GM12873 (cell line): ENCODE measurements around the gene DHRS9.

ENCODE experiments used
- CTCF ChIP-seq: IDR thresholded peaks from 2 replicates; pipeline ENCODE4 v1.5.1; 2012; ENCODE audit warnings: low read depth, mild to moderate bottlenecking, moderate library complexity, low read length, control low read depth; ENCODE audit not compliant: insufficient read depth; ENCODE audit errors: missing control alignments

DHRS9 gene

DNA sequence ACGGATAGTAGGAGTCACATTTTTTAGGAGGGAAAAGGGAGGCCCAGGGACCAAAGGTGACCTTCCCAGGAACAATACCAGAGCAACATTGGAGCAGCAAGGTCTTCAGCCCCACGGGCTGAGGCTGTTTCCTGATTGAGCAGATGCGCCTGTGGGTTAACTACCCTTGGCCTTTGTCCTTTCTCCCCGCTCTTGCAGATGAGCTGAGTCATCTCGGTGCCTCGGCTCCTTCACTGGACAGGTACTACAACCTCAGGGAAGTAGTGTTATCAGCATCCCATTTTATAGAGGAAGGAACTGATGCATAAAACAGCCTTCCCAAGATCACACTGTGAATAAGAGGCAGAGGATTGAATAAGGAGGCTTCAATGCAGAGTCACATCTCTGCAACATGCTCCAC, 43.5 kb downstream of the DHRS9 start:
- no peak for TF ChIP-seq CTCF

- TF ChIP-seq CTCF, result no peak
Observed at GRCh38 chr2:169114056-169114455, 44.7 kb downstream of the DHRS9 start.

DNA sequence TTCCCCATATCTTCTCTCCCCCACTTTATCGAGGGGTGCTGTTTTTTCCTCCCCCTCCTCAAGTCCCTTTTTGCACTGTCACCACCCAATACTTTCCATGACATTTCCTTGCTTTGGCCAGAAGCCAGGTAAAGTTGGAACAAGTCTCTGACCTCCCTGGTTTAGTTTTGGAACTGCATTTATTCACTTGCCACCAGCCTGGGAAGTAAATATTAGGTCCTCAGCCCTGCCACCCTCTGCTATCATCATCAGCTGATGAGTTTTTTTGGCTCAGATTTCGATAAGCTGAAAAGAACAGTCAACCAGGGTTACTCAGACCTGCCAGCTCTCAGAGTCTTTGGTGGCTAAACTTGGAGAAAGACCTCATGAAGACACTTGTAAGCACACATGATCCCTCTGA, 47.0 kb downstream of the DHRS9 start:
- TF ChIP-seq CTCF, result no peak

GRCh38 chr2:169116993-169117392, 47.6 kb downstream of the DHRS9 start:
- TF ChIP-seq CTCF, result no peak

GRCh38 chr2:169118060-169118459, 48.7 kb downstream of the DHRS9 start:
- no peak for TF ChIP-seq CTCF

- no peak for TF ChIP-seq CTCF
Observed at GRCh38 chr2:169119123-169119760, 49.9 kb downstream of the DHRS9 start.

DNA sequence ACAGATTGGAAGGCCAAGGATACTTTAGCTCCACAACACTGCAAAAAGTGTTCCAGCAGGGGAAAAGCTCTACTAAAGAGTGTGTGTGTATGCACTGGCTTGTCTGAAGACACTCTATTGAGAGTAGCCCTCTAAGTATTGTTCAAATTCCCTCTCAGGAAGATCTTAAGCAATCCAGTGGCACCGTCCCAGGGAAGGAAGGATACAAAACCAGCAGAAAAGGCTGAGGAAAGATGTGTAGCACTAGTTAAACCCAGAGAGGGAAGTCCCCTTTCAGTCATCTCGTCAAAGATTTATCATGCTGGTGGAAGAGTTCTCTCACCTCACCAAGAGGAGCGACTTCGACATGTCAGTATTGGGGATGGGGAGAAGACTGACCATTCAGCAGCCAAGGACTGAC, 50.5 kb downstream of the DHRS9 start:
- no peak for TF ChIP-seq CTCF
